PC-3 (cell line): Measurements from ENCODE around the gene KBTBD4.

Experiments
- EZH2 ChIP-seq: fragments of 300-600 bp; sonication (generic); IDR thresholded peaks from one replicate; pipeline ENCODE4 v1.6.1; 2017; ENCODE audit warnings: antibody characterized with exemption, mild to moderate bottlenecking, low read length; ENCODE audit not compliant: unreplicated experiment
- EZH2phosphoT487 ChIP-seq: fragments of 300-600 bp; sonication (generic); IDR thresholded peaks from 2 replicates; pipeline ENCODE4 v1.6.1; 2018; ENCODE audit warnings: mild to moderate bottlenecking, antibody characterized with exemption, low read length, borderline replicate concordance
- TF ChIP-seq, protein P1 (sequence below): fragments of 300-600 bp; sonication (generic); conservative IDR thresholded peaks from 2 replicates; pipeline ENCODE4 v1.5.1; 2017; ENCODE audit warnings: antibody characterized with exemption, low read depth, mild to moderate bottlenecking, low read length

- TF ChIP-seq, protein P1, sequence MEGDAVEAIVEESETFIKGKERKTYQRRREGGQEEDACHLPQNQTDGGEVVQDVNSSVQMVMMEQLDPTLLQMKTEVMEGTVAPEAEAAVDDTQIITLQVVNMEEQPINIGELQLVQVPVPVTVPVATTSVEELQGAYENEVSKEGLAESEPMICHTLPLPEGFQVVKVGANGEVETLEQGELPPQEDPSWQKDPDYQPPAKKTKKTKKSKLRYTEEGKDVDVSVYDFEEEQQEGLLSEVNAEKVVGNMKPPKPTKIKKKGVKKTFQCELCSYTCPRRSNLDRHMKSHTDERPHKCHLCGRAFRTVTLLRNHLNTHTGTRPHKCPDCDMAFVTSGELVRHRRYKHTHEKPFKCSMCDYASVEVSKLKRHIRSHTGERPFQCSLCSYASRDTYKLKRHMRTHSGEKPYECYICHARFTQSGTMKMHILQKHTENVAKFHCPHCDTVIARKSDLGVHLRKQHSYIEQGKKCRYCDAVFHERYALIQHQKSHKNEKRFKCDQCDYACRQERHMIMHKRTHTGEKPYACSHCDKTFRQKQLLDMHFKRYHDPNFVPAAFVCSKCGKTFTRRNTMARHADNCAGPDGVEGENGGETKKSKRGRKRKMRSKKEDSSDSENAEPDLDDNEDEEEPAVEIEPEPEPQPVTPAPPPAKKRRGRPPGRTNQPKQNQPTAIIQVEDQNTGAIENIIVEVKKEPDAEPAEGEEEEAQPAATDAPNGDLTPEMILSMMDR: no peak
- TF ChIP-seq EZH2 (no peak), EZH2phosphoT487 (no peak)
These were observed 13.2 kb downstream of the KBTBD4 start, which contains the start of gene PTPMT1 for GRCh38 chr11:47565340-47566148.
